GM23338 (cell line): ENCODE data around the gene SCGN. TPM values are rescaled to one million over a fixed set of nuclear protein-coding genes. Genes with fewer than 3 reads are reported as not detected.

Experiments used
- ATAC-seq: fragments of 200-7000 bp; cut with Tn5 transposase; 3 replicates; pipeline ENCODE4 v1.9.1; 2020
- DNase-seq: peaks from one replicate; pipeline ENCODE4 v3.0.0-alpha.2; 2015; ENCODE audit warnings: low spot score
- H2AFZ ChIP-seq: fragments of 200-600 bp; sonication (generic); 2 replicates; pipeline ENCODE4 v1.8.0; 2016; ENCODE audit warnings: antibody characterized with exemption, mild to moderate bottlenecking, moderate library complexity
- H3F3A ChIP-seq: fragments of 200-600 bp; sonication (generic); replicated peaks from 2 replicates; pipeline ENCODE4 v1.8.0; 2017; ENCODE audit warnings: antibody characterized with exemption, mixed run types, low read depth
- H3K27ac ChIP-seq: fragments of 200-600 bp; sonication (generic); 2 replicates; pipeline ENCODE4 v1.6.1; 2016; ENCODE audit warnings: low read depth
- H3K27me3 ChIP-seq: fragments of 200-600 bp; sonication (generic); 2 replicates; pipeline ENCODE4 v1.8.0; 2016; ENCODE audit warnings: mild to moderate bottlenecking, mixed run types, moderate library complexity; ENCODE audit not compliant: insufficient read depth
- H3K36me3 ChIP-seq: fragments of 200-600 bp; sonication (generic); 2 replicates; pipeline ENCODE4 v1.8.0; 2016; ENCODE audit warnings: mild to moderate bottlenecking; ENCODE audit not compliant: insufficient read depth
- H3K4me1 ChIP-seq: fragments of 200-600 bp; sonication (generic); 2 replicates; pipeline ENCODE4 v1.8.0; 2016; ENCODE audit warnings: mild to moderate bottlenecking, moderate library complexity; ENCODE audit not compliant: insufficient read depth
- H3K4me2 ChIP-seq: fragments of 200-600 bp; sonication (generic); 2 replicates; pipeline ENCODE4 v1.7.1; 2017; ENCODE audit warnings: mixed run types
- H3K4me3 ChIP-seq: fragments of 200-600 bp; sonication (generic); 2 replicates; pipeline ENCODE4 v1.6.1; 2016; ENCODE audit warnings: mixed run types
- H3K79me2 ChIP-seq: fragments of 200-600 bp; sonication (generic); replicated peaks from 2 replicates; pipeline ENCODE4 v1.8.0; 2017; ENCODE audit warnings: mild to moderate bottlenecking; ENCODE audit not compliant: insufficient read depth
- H3K9me2 ChIP-seq: fragments of 200-600 bp; sonication (generic); 2 replicates; pipeline ENCODE4 v1.8.0; 2017; ENCODE audit not compliant: insufficient read depth
- H4K20me1 ChIP-seq: fragments of 200-600 bp; sonication (generic); replicated peaks from 2 replicates; pipeline ENCODE4 v1.8.0; 2017; ENCODE audit warnings: mild to moderate bottlenecking; ENCODE audit not compliant: insufficient read depth
- H3K27ac Mint-ChIP-seq: 2 replicates; pipeline ENCODE4 v1.8.0; 2020; ENCODE audit warnings: inconsistent platforms, mild to moderate bottlenecking, moderate library complexity, mixed read lengths
- H3K27me3 Mint-ChIP-seq: 3 replicates; pipeline ENCODE4 v1.8.0; 2022; ENCODE audit warnings: low read depth, mild to moderate bottlenecking, moderate library complexity, mixed read lengths, inconsistent platforms; ENCODE audit not compliant: insufficient read depth, poor library complexity
- H3K36me3 Mint-ChIP-seq: 3 replicates; pipeline ENCODE4 v1.8.0; 2021; ENCODE audit warnings: low read depth, mild to moderate bottlenecking, inconsistent platforms, moderate library complexity, mixed read lengths
- H3K4me1 Mint-ChIP-seq: 3 replicates; pipeline ENCODE4 v1.8.0; 2020; ENCODE audit warnings: mild to moderate bottlenecking, inconsistent platforms, mixed read lengths
- H3K4me3 Mint-ChIP-seq: 3 replicates; pipeline ENCODE4 v1.8.0; 2021; ENCODE audit warnings: moderate library complexity, mild to moderate bottlenecking, inconsistent platforms, mixed read lengths
- H3K9me3 Mint-ChIP-seq: 3 replicates; pipeline ENCODE4 v1.8.0; 2020; ENCODE audit warnings: moderate library complexity, mild to moderate bottlenecking, inconsistent platforms, mixed read lengths
- EZH2 ChIP-seq: fragments of 200-600 bp; sonication (generic); IDR thresholded peaks from one replicate; pipeline ENCODE4 v1.8.0; 2017; ENCODE audit warnings: antibody characterized with exemption, mild to moderate bottlenecking, low read depth; ENCODE audit not compliant: unreplicated experiment
- EZH2phosphoT487 ChIP-seq: fragments of 200-600 bp; sonication (generic); IDR thresholded peaks from one replicate; pipeline ENCODE4 v1.8.1; 2018; ENCODE audit warnings: antibody characterized with exemption; ENCODE audit not compliant: unreplicated experiment
- JUNB ChIP-seq: IDR thresholded peaks from one replicate; pipeline ENCODE4 v1.6.1; 2016; ENCODE audit warnings: antibody characterized with exemption; ENCODE audit not compliant: unreplicated experiment
- NANOG ChIP-seq: IDR thresholded peaks from 2 replicates; pipeline ENCODE4 v1.6.1; 2016; ENCODE audit warnings: antibody characterized with exemption, borderline replicate concordance
- POLR2AphosphoS5 ChIP-seq: IDR thresholded peaks from 2 replicates; pipeline ENCODE4 v1.6.1; 2016; ENCODE audit warnings: antibody characterized with exemption, low read depth
- ZNF114 ChIP-seq: fragments of 250-450 bp; sonication (Bioruptor Pico); IDR thresholded peaks from 2 replicates; pipeline ENCODE4 v1.5.0; 2020; ENCODE audit warnings: mild to moderate bottlenecking, moderate library complexity
- ZNF331 ChIP-seq: fragments of 250-450 bp; sonication (Bioruptor Pico); IDR thresholded peaks from 2 replicates; pipeline ENCODE4 v1.5.0; 2020; ENCODE audit warnings: low read depth, mild to moderate bottlenecking, moderate library complexity
- polyA plus RNA-seq: library from polyadenylated mRNA; unstranded; fragments of >200 nt; fragmentation: Nextera tagmentation; extraction: Ambion mirVana; gene quantifications from 2 replicates; pipeline ENCODE4 v1.2.1, GENCODE V29; 2016
- total RNA-seq: library from RNA; depleted of rRNA; stranded (reverse); fragments of >200 nt; shearing (Covaris generic); gene quantifications from 2 replicates; pipeline ENCODE4 v1.2.3, GENCODE V29; 2014
- TF ChIP-seq, protein P1 (sequence below): IDR thresholded peaks from 2 replicates; pipeline ENCODE4 v1.6.1; 2016; ENCODE audit warnings: antibody characterized with exemption
- TF ChIP-seq, protein P2 (sequence below): fragments of 250-450 bp; sonication (Bioruptor Pico); IDR thresholded peaks from 2 replicates; pipeline ENCODE4 v1.5.0; 2020; ENCODE audit warnings: mild to moderate bottlenecking, moderate library complexity
- TF ChIP-seq, protein P3 (sequence below): IDR thresholded peaks from one replicate; pipeline ENCODE4 v1.6.1; 2018; ENCODE audit warnings: antibody characterized with exemption; ENCODE audit not compliant: unreplicated experiment

The SCGN gene
- total and polyA plus RNA-seq, 2 experiments from 2014 or later: not detected

DNA sequence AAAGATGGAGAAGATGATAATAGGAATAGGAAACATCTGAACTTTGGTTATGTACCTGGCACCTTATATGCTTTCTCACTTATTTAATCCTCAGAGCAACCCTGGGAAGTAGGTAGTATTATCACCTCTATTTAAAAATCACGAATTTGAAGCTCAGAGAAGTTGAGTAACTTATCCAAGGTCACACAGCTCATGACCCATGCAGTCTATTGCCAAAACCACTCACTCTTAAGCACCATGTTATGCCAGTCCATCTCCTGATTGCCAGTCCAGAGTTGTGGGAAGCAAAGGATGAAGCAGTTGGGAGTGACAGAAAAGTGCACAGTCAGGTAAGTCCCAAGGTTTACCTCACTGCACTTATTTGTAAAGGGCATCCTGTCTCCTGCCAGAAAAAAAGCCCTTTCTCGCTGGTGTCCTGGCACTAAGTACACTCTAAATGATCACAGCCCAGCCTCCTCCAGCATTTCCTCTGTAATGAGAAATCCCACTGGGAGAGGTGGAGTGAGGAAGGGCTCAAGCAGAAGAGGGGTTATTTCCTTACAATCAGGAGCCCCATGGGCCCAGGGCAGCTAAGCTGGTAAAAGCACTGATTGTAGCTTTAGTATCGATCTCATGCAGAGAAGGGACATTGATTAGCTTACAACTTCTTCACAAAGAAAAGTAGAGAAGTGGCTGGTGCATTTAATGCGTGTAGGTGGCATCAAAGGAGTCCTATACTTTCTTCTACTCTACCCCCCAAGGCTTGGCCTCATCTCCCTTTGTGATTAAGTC lies 21.3 kb upstream of the SCGN start:
- no peak for DNase-seq
- ATAC-seq: no peak
- no peak overlapping the region for H3K27ac ChIP-seq
- peaks cover 11% of the 10 kb centered on the region for H3K4me1 ChIP-seq
- TF ChIP-seq ZNF114 (CRISPR knock-in tag): no peak
- TF ChIP-seq, protein P1, sequence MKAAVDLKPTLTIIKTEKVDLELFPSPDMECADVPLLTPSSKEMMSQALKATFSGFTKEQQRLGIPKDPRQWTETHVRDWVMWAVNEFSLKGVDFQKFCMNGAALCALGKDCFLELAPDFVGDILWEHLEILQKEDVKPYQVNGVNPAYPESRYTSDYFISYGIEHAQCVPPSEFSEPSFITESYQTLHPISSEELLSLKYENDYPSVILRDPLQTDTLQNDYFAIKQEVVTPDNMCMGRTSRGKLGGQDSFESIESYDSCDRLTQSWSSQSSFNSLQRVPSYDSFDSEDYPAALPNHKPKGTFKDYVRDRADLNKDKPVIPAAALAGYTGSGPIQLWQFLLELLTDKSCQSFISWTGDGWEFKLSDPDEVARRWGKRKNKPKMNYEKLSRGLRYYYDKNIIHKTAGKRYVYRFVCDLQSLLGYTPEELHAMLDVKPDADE: no peak
- no peak for TF ChIP-seq POLR2AphosphoS5
- TF ChIP-seq, protein P2, sequence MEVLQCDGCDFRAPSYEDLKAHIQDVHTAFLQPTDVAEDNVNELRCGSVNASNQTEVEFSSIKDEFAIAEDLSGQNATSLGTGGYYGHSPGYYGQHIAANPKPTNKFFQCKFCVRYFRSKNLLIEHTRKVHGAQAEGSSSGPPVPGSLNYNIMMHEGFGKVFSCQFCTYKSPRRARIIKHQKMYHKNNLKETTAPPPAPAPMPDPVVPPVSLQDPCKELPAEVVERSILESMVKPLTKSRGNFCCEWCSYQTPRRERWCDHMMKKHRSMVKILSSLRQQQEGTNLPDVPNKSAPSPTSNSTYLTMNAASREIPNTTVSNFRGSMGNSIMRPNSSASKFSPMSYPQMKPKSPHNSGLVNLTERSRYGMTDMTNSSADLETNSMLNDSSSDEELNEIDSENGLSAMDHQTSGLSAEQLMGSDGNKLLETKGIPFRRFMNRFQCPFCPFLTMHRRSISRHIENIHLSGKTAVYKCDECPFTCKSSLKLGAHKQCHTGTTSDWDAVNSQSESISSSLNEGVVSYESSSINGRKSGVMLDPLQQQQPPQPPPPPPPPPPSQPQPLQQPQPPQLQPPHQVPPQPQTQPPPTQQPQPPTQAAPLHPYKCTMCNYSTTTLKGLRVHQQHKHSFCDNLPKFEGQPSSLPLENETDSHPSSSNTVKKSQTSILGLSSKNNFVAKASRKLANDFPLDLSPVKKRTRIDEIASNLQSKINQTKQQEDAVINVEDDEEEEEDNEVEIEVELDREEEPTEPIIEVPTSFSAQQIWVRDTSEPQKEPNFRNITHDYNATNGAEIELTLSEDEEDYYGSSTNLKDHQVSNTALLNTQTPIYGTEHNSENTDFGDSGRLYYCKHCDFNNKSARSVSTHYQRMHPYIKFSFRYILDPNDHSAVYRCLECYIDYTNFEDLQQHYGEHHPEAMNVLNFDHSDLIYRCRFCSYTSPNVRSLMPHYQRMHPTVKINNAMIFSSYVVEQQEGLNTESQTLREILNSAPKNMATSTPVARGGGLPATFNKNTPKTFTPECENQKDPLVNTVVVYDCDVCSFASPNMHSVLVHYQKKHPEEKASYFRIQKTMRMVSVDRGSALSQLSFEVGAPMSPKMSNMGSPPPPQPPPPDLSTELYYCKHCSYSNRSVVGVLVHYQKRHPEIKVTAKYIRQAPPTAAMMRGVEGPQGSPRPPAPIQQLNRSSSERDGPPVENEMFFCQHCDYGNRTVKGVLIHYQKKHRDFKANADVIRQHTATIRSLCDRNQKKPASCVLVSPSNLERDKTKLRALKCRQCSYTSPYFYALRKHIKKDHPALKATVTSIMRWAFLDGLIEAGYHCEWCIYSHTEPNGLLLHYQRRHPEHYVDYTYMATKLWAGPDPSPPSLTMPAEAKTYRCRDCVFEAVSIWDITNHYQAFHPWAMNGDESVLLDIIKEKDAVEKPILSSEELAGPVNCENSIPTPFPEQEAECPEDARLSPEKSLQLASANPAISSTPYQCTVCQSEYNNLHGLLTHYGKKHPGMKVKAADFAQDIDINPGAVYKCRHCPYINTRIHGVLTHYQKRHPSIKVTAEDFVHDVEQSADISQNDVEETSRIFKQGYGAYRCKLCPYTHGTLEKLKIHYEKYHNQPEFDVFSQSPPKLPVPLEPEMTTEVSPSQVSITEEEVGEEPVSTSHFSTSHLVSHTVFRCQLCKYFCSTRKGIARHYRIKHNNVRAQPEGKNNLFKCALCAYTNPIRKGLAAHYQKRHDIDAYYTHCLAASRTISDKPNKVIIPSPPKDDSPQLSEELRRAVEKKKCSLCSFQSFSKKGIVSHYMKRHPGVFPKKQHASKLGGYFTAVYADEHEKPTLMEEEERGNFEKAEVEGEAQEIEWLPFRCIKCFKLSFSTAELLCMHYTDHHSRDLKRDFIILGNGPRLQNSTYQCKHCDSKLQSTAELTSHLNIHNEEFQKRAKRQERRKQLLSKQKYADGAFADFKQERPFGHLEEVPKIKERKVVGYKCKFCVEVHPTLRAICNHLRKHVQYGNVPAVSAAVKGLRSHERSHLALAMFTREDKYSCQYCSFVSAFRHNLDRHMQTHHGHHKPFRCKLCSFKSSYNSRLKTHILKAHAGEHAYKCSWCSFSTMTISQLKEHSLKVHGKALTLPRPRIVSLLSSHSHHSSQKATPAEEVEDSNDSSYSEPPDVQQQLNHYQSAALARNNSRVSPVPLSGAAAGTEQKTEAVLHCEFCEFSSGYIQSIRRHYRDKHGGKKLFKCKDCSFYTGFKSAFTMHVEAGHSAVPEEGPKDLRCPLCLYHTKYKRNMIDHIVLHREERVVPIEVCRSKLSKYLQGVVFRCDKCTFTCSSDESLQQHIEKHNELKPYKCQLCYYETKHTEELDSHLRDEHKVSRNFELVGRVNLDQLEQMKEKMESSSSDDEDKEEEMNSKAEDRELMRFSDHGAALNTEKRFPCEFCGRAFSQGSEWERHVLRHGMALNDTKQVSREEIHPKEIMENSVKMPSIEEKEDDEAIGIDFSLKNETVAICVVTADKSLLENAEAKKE: no peak
- TF ChIP-seq, protein P3, sequence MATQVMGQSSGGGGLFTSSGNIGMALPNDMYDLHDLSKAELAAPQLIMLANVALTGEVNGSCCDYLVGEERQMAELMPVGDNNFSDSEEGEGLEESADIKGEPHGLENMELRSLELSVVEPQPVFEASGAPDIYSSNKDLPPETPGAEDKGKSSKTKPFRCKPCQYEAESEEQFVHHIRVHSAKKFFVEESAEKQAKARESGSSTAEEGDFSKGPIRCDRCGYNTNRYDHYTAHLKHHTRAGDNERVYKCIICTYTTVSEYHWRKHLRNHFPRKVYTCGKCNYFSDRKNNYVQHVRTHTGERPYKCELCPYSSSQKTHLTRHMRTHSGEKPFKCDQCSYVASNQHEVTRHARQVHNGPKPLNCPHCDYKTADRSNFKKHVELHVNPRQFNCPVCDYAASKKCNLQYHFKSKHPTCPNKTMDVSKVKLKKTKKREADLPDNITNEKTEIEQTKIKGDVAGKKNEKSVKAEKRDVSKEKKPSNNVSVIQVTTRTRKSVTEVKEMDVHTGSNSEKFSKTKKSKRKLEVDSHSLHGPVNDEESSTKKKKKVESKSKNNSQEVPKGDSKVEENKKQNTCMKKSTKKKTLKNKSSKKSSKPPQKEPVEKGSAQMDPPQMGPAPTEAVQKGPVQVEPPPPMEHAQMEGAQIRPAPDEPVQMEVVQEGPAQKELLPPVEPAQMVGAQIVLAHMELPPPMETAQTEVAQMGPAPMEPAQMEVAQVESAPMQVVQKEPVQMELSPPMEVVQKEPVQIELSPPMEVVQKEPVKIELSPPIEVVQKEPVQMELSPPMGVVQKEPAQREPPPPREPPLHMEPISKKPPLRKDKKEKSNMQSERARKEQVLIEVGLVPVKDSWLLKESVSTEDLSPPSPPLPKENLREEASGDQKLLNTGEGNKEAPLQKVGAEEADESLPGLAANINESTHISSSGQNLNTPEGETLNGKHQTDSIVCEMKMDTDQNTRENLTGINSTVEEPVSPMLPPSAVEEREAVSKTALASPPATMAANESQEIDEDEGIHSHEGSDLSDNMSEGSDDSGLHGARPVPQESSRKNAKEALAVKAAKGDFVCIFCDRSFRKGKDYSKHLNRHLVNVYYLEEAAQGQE: no peak
- TF ChIP-seq JUNB: no peak
- no peak for TF ChIP-seq NANOG
- no peak for TF ChIP-seq EZH2
- TF ChIP-seq EZH2phosphoT487: no peak
- no peak for TF ChIP-seq ZNF331 (CRISPR knock-in tag)
- H3K4me1 Mint-ChIP-seq: peaks cover 24% of the 10 kb centered on the region
- H3K4me3 ChIP-seq: no peak overlapping the region
- H3K79me2 ChIP-seq: no peaks in the 10 kb centered on the region
- no peaks in the 10 kb centered on the region for H3K27me3 Mint-ChIP-seq
- no peaks in the 10 kb centered on the region for H3K9me3 Mint-ChIP-seq
- H3K36me3 ChIP-seq: no peaks in the 10 kb centered on the region
- no peak overlapping the region for H3K27ac Mint-ChIP-seq
- no peaks in the 10 kb centered on the region for H3K27me3 ChIP-seq
- H3K4me2 ChIP-seq: no peak overlapping the region
- no peak overlapping the region for H3K4me3 Mint-ChIP-seq
- no peak overlapping the region for H2AFZ ChIP-seq
- no peaks in the 10 kb centered on the region for H3F3A ChIP-seq
- H3K9me2 ChIP-seq: peaks cover 3% of the 10 kb centered on the region; the same call in 1 of the 2 replicates
- H4K20me1 ChIP-seq: no peaks in the 10 kb centered on the region
- no peaks in the 10 kb centered on the region for H3K36me3 Mint-ChIP-seq
